Pancreas (tissue), 10 donors: Measurements from ENCODE around the gene CHST11. TPM values are rescaled to one million over a fixed set of nuclear protein-coding genes. Genes with fewer than 3 reads are reported as not detected.

Source experiments
- ATAC-seq, 4 donors: fragments of 200-7000 bp; cut with Tn5 transposase; one replicate each; pipeline versions ENCODE4 v1.8.0 to v1.9.1; 2020; ENCODE audit warnings: mild to moderate bottlenecking in 4 of 4, moderate library complexity in 4 of 4
- DNase-seq, 6 donors: peaks; one replicate each; pipeline ENCODE4 v3.0.0-alpha.2; 2020
- FAIRE-seq: peaks from 2 replicates; lab custom pipeline; 2012; peaks lifted over from hg19 to GRCh38; lab: Jason Lieb, UNC
- H3K27ac ChIP-seq, 4 donors: fragments of 200-600 bp; sonication (generic); 1 replicate in 3 of 4; 2 replicates in 1 of 4; pipeline versions ENCODE4 v1.5.0 to v1.8.0; 2020
- H3K27me3 ChIP-seq, 4 donors: fragments of 200-600 bp; one replicate each; pipeline ENCODE4 v1.8.0; 2021
- H3K36me3 ChIP-seq, 3 donors: fragments of 200-600 bp; sonication (generic) in 1 of 3; one replicate each; pipeline versions ENCODE4 v1.5.0 to v1.8.0; 2020 to 2021
- H3K4me1 ChIP-seq, 3 donors: fragments of 200-600 bp; one replicate each; pipeline ENCODE4 v1.8.0; 2021
- H3K4me3 ChIP-seq, 4 donors: fragments of 200-600 bp; sonication (generic) in 2 of 4; one replicate each; pipeline versions ENCODE4 v1.5.0 to v1.8.0; 2020 to 2021
- H3K9me3 ChIP-seq, 4 donors: fragments of 200-600 bp; one replicate each; pipeline ENCODE4 v1.8.0; 2021
- WGBS, 2 donors: extraction: QIAGEN DNeasy Blood & Tissue Kit; methylation state at CpG; one replicate each; pipeline ENCODE4 v1.1.7; 2013; 5-methylcytosine and 5-hydroxymethylcytosine counted together
- intact Hi-C, 3 donors: fragments of 100-400 bp; cut with DNase I; formaldehyde crosslinking; loops; one replicate each; pipeline versions ENCODE4 v1.11.1 to v1.14.2; 2022
- polyA plus RNA-seq, 2 donors: library from polyadenylated mRNA; stranded (reverse); fragments of 200-250 nt; gene quantifications; one replicate each; pipeline ENCODE4 v1.2.3, GENCODE V29; 2013
- total RNA-seq, 6 donors: library from RNA; stranded (reverse); fragmentation: NEBNext Ultra II Directional in 4 of 6; extraction: Animal tissue kit (Norgen Biotek cat#: 25700) in 4 of 6; gene quantifications; one replicate each; pipeline versions ENCODE4 v1.2.1 to v1.2.4, GENCODE V29; 2021 to 2023
- TF ChIP-seq, protein P1 (sequence below), 4 donors: fragments of 200-600 bp; sonication (generic) in 3 of 4; IDR thresholded peaks; one replicate each; pipeline versions ENCODE4 v1.5.0 to v1.8.0; 2021; ENCODE audit warnings: antibody characterized with exemption in 4 of 4
- donor health status: healthy with polysubstance abuse.
- donor health status: DM: no; HTN: no; CAD: no; lungs with moderate emphysema.
- donor health status: DM: no; HTN: no; CAD: no.
- donor health status: control.
- donor health status: control.
- donor health status: Bipolar disorder and iron deficiency.
- donor health status: DM: yes; HTN: yes; CAD: no.
- donor health status: DM: no; HTN: no; CAD: no.
- donor health status: DM: no; HTN: no; CAD: no.
- donor health status: DM: yes; HTN: yes; CAD: no.

Gene CHST11
- total and polyA plus RNA-seq, 8 donors = 1.1 to 14.8 (median 7.8) TPM

DNA sequence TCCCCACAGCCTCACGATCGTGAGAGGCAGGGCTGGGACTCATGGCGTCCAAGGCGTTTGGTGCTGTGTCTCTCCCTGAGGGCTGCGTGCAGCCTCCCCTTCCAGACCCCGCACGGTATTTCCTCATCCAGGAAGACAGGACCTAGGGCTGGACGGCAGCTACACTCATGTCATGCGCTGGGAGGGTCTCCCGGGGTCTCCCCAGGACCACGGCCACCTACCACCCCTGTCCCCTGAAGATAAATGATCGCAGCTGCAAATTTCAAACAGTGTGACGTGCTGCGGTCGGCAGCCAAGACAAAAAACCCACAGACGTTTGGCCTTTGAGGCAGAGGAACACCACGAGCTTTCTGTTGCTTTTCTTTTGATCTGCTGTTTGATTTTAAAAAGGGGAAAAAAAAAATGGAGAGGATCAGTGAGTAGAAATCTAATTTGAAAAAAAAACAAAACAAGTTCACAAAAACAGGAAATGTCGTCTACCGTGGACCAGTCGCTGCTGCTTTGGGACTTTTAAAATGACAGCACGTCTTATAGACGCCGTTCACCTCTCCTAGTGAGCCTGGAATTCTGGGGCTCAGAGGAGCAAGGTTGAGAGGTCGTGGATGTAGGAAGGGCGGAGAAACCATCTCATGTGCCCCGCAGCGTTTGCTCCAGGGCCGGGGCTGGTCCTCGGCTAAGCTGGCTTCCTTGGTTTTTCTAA, 263.7 kb downstream of the CHST11 start:
- Histone ChIP-seq H3K4me3 (peak overlapping the region in 1 of 4 donors; percentile 25), H3K36me3 (no peaks in the 10 kb centered on the region), H3K27ac (peak overlapping the region in 2 of 4 donors; percentile 36 to 50), H3K9me3 (no peaks in the 10 kb centered on the region), H3K27me3 (no peaks in the 10 kb centered on the region), H3K4me1 (no peaks in the 10 kb centered on the region)
- TF ChIP-seq, protein P1, sequence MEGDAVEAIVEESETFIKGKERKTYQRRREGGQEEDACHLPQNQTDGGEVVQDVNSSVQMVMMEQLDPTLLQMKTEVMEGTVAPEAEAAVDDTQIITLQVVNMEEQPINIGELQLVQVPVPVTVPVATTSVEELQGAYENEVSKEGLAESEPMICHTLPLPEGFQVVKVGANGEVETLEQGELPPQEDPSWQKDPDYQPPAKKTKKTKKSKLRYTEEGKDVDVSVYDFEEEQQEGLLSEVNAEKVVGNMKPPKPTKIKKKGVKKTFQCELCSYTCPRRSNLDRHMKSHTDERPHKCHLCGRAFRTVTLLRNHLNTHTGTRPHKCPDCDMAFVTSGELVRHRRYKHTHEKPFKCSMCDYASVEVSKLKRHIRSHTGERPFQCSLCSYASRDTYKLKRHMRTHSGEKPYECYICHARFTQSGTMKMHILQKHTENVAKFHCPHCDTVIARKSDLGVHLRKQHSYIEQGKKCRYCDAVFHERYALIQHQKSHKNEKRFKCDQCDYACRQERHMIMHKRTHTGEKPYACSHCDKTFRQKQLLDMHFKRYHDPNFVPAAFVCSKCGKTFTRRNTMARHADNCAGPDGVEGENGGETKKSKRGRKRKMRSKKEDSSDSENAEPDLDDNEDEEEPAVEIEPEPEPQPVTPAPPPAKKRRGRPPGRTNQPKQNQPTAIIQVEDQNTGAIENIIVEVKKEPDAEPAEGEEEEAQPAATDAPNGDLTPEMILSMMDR (IDR thresholded peaks at IDR 0.05) = no peak
- intact Hi-C loops = no loop called here
- WGBS, 2 donors = 76% methylated on average over 29 of the region's 29 CpGs
- FAIRE-seq (no peak), ATAC-seq (peak in 3 of 4 donors; percentile 34 to 63 (median 36)), DNase-seq (no peak)

DNA sequence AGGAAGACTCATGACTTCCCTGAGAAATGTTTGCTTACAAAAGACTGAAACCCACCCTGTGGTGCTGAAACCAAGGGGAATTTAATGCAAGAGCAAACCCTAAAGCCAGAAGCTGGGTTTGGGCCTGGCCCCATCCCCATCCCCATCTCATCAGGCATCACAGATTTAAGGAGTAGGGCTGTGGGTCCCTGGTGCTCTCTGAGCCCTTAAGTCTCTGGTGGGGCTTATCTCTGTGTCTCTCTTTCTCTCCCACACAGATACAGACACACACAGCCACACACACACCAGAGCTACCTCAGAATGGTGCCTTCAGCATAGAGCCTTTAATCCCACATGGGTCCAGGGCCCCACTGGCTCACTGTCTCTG, 264.3 kb downstream of the CHST11 start:
- FAIRE-seq = no peak
- H3K27me3 ChIP-seq = no peaks in the 10 kb centered on the region
- no peaks in the 10 kb centered on the region for H3K9me3 ChIP-seq
- no peak for DNase-seq
- H3K4me3 ChIP-seq = no peak overlapping the region
- H3K36me3 ChIP-seq = no peaks in the 10 kb centered on the region
- no peaks in the 10 kb centered on the region for H3K4me1 ChIP-seq
- TF ChIP-seq, protein P1 (IDR thresholded peaks at IDR 0.05) = no peak
- peak overlapping the region in 2 of 4 donors; percentile 36 to 50 for H3K27ac ChIP-seq
- ATAC-seq = no peak
- intact Hi-C loops = no loop called here

DNA sequence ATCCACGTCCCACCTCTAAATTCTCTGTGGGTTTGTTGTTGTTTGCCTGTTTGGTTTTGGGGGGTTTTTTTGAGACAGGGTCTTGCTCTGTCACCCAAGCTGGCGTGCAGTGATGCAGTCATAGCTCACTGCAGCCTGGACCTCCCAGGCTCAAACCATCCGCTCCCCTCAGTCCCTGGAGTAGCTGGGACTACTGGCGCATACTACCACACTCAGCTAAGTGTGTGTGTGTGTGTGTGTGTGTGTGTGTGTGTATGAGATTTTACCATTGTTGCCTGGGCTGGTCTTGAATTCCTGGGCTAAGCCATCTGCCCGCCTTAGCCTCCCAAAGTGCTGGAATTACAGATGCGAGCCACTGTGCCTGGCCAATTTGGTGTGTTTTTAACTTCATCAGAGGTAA, 265.2 kb downstream of the CHST11 start:
- Histone ChIP-seq H3K27ac (no peak overlapping the region), H3K4me3 (no peak overlapping the region), H3K4me1 (no peaks in the 10 kb centered on the region), H3K36me3 (no peaks in the 10 kb centered on the region), H3K27me3 (no peaks in the 10 kb centered on the region), H3K9me3 (no peaks in the 10 kb centered on the region)
- ATAC-seq (no peak), FAIRE-seq (no peak), DNase-seq (no peak)
- intact Hi-C loops = no loop called here
- 92 to 97% methylated on average over 6 of the region's 6 CpGs for WGBS, 2 donors
- TF ChIP-seq, protein P1 (IDR thresholded peaks at IDR 0.05) = no peak

DNA sequence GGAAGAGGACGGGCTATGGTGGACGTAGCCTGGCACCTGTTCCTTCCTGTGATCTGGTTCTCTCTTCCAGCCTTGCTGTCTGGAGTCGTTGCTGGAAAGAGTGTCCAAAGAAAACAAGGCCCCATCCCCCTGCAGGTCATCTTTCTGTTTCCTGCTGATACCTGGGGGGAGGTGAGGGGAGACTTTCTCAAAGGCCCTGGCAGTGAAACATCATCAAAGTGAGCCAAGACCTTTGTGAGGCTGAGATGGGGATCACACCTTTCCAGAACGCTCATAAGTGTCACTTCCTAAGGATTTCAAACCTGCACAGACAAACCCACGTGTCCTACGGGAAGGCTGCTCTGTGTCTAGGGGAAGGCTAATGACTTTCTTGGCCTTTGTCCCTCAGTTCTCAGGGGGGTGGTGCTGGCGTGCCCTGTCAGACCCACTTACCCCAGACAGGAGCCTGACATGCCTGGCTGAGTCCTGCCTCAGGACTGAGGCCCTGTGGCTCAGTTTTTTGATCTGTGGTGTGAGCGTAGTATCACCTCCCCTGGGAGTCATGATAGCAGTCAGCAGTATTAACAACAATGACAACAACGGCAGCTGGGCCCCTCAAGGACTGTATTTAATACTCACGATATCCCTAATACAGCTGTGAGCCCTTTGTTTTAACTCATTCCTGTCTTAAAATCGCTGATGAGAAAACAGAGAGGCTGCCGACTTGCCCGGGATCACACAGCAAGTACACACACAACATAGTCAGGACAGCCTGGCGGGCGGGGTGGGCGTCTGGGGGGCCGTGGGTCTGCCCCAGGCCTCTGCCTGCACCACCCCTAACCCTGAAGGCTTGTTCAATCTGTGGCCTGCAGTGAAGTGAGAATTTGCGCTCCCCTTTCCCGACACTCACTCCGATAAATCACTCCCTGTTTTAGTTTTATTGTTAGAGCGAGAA, 266.1 kb downstream of the CHST11 start:
- DNase-seq = no peak
- ATAC-seq = no peak
- no peaks in the 10 kb centered on the region for H3K36me3 ChIP-seq
- H3K9me3 ChIP-seq = no peaks in the 10 kb centered on the region
- TF ChIP-seq, protein P1 (IDR thresholded peaks at IDR 0.05) = no peak
- no peak overlapping the region for H3K27ac ChIP-seq
- FAIRE-seq = no peak
- intact Hi-C loops = no loop called here
- 83% methylated on average over 21 of the region's 21 CpGs for WGBS, 2 donors
- H3K4me1 ChIP-seq = no peaks in the 10 kb centered on the region
- H3K4me3 ChIP-seq = no peak overlapping the region
- no peaks in the 10 kb centered on the region for H3K27me3 ChIP-seq
